Panc1 (cell line): Measurements from ENCODE around the gene GDE1. TPM values are rescaled to one million over a fixed set of nuclear protein-coding genes. Genes with fewer than 3 reads are reported as not detected.

Experiments
- ATAC-seq: fragments of 200-7000 bp; cut with Tn5 transposase; 2 replicates; pipeline ENCODE4 v1.9.1; 2020; ENCODE audit warnings: mild to moderate bottlenecking, moderate library complexity
- BruUV-seq: library from RNA; stranded (reverse); fragments of 400-500 nt; replicated peaks from 2 replicates; lab custom pipeline; 2021; lab: Mats Ljungman, UMichigan
- CTCF ChIA-PET: fragments of 300-600 bp; sonication (Branson Sonifier 250); formaldehyde crosslinking; loops from one replicate; lab custom pipeline; 2022; ENCODE audit warnings: antibody characterized with exemption; lab: Charles Lee
- POLR2A ChIA-PET: fragments of 300-600 bp; sonication (Branson Sonifier 250); formaldehyde crosslinking; loops from one replicate; lab custom pipeline; 2022; ENCODE audit warnings: antibody characterized with exemption; lab: Charles Lee
- DNase-seq: peaks from one replicate; pipeline ENCODE4 v3.0.0-alpha.2; 2010; ENCODE audit warnings: low read depth, low spot score
- H3K27ac ChIP-seq: 2 replicates; pipeline ENCODE4 v1.5.1; 2011; ENCODE audit warnings: mild to moderate bottlenecking, low read length, inconsistent platforms
- H3K27me3 ChIP-seq: fragments of 200-500 bp; sonication (Bioruptor generic); 2 replicates; pipeline ENCODE4 v1.6.0; 2014; ENCODE audit warnings: low read length, inconsistent platforms; ENCODE audit not compliant: control insufficient read depth, insufficient read depth
- H3K36me3 ChIP-seq: fragments of 200-500 bp; sonication (Bioruptor generic); 2 replicates; pipeline ENCODE4 v1.5.1; 2014; ENCODE audit warnings: inconsistent platforms, mild to moderate bottlenecking, low read length, moderate library complexity; ENCODE audit not compliant: control insufficient read depth, insufficient read depth
- H3K4me1 ChIP-seq: 2 replicates; pipeline ENCODE4 v1.5.1; 2011; ENCODE audit warnings: inconsistent platforms, mild to moderate bottlenecking, low read length, moderate library complexity; ENCODE audit not compliant: control insufficient read depth, insufficient read depth
- H3K4me3 ChIP-seq, 2 experiments: 2 replicates each; pipeline ENCODE4 v1.5.1; 2011 to 2012; ENCODE audit warnings: low read depth in 2 of 2, low read length in 2 of 2, mild to moderate bottlenecking in 2 of 2, inconsistent platforms in 1 of 2, moderate library complexity in 1 of 2
- H3K9me3 ChIP-seq: fragments of 200-500 bp; sonication (Bioruptor generic); 2 replicates; pipeline ENCODE4 v1.5.1; 2014; ENCODE audit warnings: low read depth, mild to moderate bottlenecking, inconsistent platforms, low read length, moderate library complexity; ENCODE audit not compliant: control insufficient read depth, insufficient read depth
- CTCF ChIP-seq: fragments of 450-650 bp; IDR thresholded peaks from 2 replicates; pipeline ENCODE4 v1.5.1; 2017; ENCODE audit warnings: mild to moderate bottlenecking
- POLR2AphosphoS5 ChIP-seq: IDR thresholded peaks from 2 replicates; pipeline ENCODE4 v1.6.1; 2012; ENCODE audit warnings: mild to moderate bottlenecking, low read depth, low read length, moderate library complexity
- REST ChIP-seq, 2 experiments: IDR thresholded peaks; 2 replicates each; pipeline ENCODE4 v1.6.1; 2011 to 2012; ENCODE audit warnings: low read depth in 2 of 2, control low read depth in 1 of 2, low read length in 1 of 2, mild to moderate bottlenecking in 1 of 2, moderate library complexity in 1 of 2; ENCODE audit not compliant: insufficient read depth in 1 of 2
- SIN3A ChIP-seq: IDR thresholded peaks from 2 replicates; pipeline ENCODE4 v1.6.1; 2012; ENCODE audit warnings: low read depth, mild to moderate bottlenecking, low read length, moderate library complexity, borderline replicate concordance; ENCODE audit not compliant: insufficient read depth
- TCF7L2 ChIP-seq: IDR thresholded peaks from 2 replicates; pipeline ENCODE4 v1.6.1; 2011; ENCODE audit warnings: mild to moderate bottlenecking, low read depth, low read length, inconsistent platforms
- in situ Hi-C: cut with HindIII; loops from 2 replicates; pipeline ENCODE4 v1.10.0; 2016; ENCODE audit warnings: low sequenced_read_pairs, low pct_unique_long_range_greater_than_20kb
- intact Hi-C: fragments of 100-400 bp; cut with micrococcal nuclease; formaldehyde crosslinking; loops from one replicate; pipeline ENCODE4 v1.10.0; 2022; ENCODE audit not compliant: unreplicated experiment
- total RNA-seq: library from RNA; stranded (reverse); gene quantifications from one replicate; pipeline ENCODE4 v1.2.1, GENCODE V29; 2021; ENCODE audit not compliant: unreplicated experiment

The GDE1 gene
- total RNA-seq, 1 experiment from 2014 or later, result 135 TPM

GRCh38 chr16:19499006-19499405 lies 22.9 kb downstream of the GDE1 start:
- Histone ChIP-seq H3K36me3 (peaks cover 5% of the 10 kb centered on the region; the same call in 1 of the 2 replicates), H3K27me3 (no peaks in the 10 kb centered on the region), H3K4me1 (no peaks in the 10 kb centered on the region), H3K9me3 (no peaks in the 10 kb centered on the region), H3K27ac (no peak overlapping the region), H3K4me3 (no peak overlapping the region)
- intact Hi-C loops (no loop called here), in situ Hi-C loops (no loop called here)
- ChIA-PET POLR2A (no interaction called here), CTCF (no interaction called here)
- no peak for DNase-seq
- no TSS peak for BruUV-seq
- TF ChIP-seq TCF7L2, result no peak
- TF ChIP-seq POLR2AphosphoS5, result no peak
- TF ChIP-seq SIN3A, result no peak
- no peak for TF ChIP-seq REST (IDR thresholded peaks at IDR 0.05; ENCODE audit: insufficient read depth in 1 of 2, low read depth in 2 of 2, low read length in 1 of 2)
- no peak for TF ChIP-seq CTCF
- ATAC-seq, result no peak

- intact Hi-C loops (no loop called here), in situ Hi-C loops (no loop called here)
- DNase-seq, result no peak
- BruUV-seq, result no TSS peak
- Histone ChIP-seq H3K27ac (no peak overlapping the region), H3K4me1 (no peaks in the 10 kb centered on the region), H3K27me3 (no peaks in the 10 kb centered on the region), H3K9me3 (no peaks in the 10 kb centered on the region), H3K36me3 (no peaks in the 10 kb centered on the region; the same call in 1 of the 2 replicates), H3K4me3 (no peak overlapping the region)
- CTCF ChIA-PET, result no interaction called here
- POLR2A ChIA-PET, result no interaction called here
- TF ChIP-seq TCF7L2, result no peak
- TF ChIP-seq REST (IDR thresholded peaks at IDR 0.05; ENCODE audit: insufficient read depth in 1 of 2, low read depth in 2 of 2, low read length in 1 of 2), result no peak
- no peak for TF ChIP-seq POLR2AphosphoS5
- TF ChIP-seq SIN3A, result no peak
- no peak for TF ChIP-seq CTCF
- no peak for ATAC-seq
Observed at GRCh38 chr16:19497176-19497575, 24.7 kb downstream of the GDE1 start.
